Activated CD4-positive, alpha-beta T cell treated with anti-CD3 and anti-CD28 coated beads, Interleukin-2, Interleukin-6, amounts not matched to agents 100 ng/mL and 50 ng/mL, durations not matched to agents 16 hours and 8 hours (primary cell): ENCODE results near the gene TNIK.

Experiments used
- DNase-seq: peaks from one replicate; pipeline ENCODE4 v3.0.0-alpha.2; 2020

The TNIK gene

GRCh38 chr3:171218069-171218468, 242.1 kb downstream of the TNIK start:
- DNase-seq = no peak

GRCh38 chr3:171213907-171214306, 246.3 kb downstream of the TNIK start:
- no peak for DNase-seq

- no peak for DNase-seq
These were observed 247.0 kb downstream of the TNIK start for GRCh38 chr3:171213178-171213577.

- DNase-seq = no peak
These were observed 247.6 kb downstream of the TNIK start for GRCh38 chr3:171212648-171213047.

- DNase-seq = peak; percentile 29
These were observed 253.9 kb downstream of the TNIK start for GRCh38 chr3:171206283-171206682.

GRCh38 chr3:171204942-171205341, 255.3 kb downstream of the TNIK start:
- DNase-seq = no peak

GRCh38 chr3:171201825-171202224, 258.4 kb downstream of the TNIK start:
- DNase-seq = no peak

GRCh38 chr3:171200750-171201088, 259.5 kb downstream of the TNIK start:
- DNase-seq = no peak

GRCh38 chr3:171200052-171200749, 260.0 kb downstream of the TNIK start:
- DNase-seq = no peak

GRCh38 chr3:171199473-171199829, 260.8 kb downstream of the TNIK start:
- DNase-seq = no peak

- no peak for DNase-seq
These were observed 261.3 kb downstream of the TNIK start for GRCh38 chr3:171198781-171199472.

- DNase-seq = no peak
These were observed 264.5 kb downstream of the TNIK start for GRCh38 chr3:171195686-171196085.

GRCh38 chr3:171194965-171195364, 265.2 kb downstream of the TNIK start:
- no peak for DNase-seq

GRCh38 chr3:171193693-171194092, 266.5 kb downstream of the TNIK start:
- DNase-seq = no peak

- peak; percentile 26 for DNase-seq
These were observed 267.9 kb downstream of the TNIK start for GRCh38 chr3:171192176-171192854.

GRCh38 chr3:171190668-171191067, 269.5 kb downstream of the TNIK start:
- DNase-seq = no peak

- DNase-seq = peak; percentile 84
These were observed 270.7 kb downstream of the TNIK start for GRCh38 chr3:171189394-171190080.

- peak; percentile 46 for DNase-seq
These were observed 272.4 kb downstream of the TNIK start for GRCh38 chr3:171187706-171188290.

GRCh38 chr3:171186817-171187500, 273.2 kb downstream of the TNIK start:
- no peak for DNase-seq

- DNase-seq = no peak
These were observed 273.8 kb downstream of the TNIK start for GRCh38 chr3:171186383-171186782.

GRCh38 chr3:171185959-171186358, 274.2 kb downstream of the TNIK start:
- no peak for DNase-seq

GRCh38 chr3:171184372-171184771, 275.8 kb downstream of the TNIK start:
- peak; percentile 50 for DNase-seq

GRCh38 chr3:171183042-171183441, 277.2 kb downstream of the TNIK start:
- no peak for DNase-seq
